Transverse colon (tissue), 4 donors: ENCODE measurements around the gene SPRR2F.

Source experiments
- CTCF ChIP-seq, 5 experiments: fragments of 200-600 bp in 3 of 5; fragments of 450-650 bp in 2 of 5; sonication (generic) in 3 of 5; IDR thresholded peaks; 1 replicate in 2 of 5; 2 replicates in 3 of 5; pipeline ENCODE4 v1.5.1; 2016 to 2017; ENCODE audit warnings: antibody characterized with exemption in 5 of 5, inconsistent platforms in 3 of 5, mild to moderate bottlenecking in 2 of 5, moderate library complexity in 1 of 5
- POLR2A ChIP-seq: fragments of 450-650 bp; IDR thresholded peaks from one replicate; pipeline ENCODE4 v1.6.1; 2016; ENCODE audit warnings: antibody characterized with exemption, mild to moderate bottlenecking, moderate library complexity
- POLR2AphosphoS5 ChIP-seq, 3 donors: sonication (generic); formaldehyde crosslinking; IDR thresholded peaks; one replicate each; pipeline ENCODE4 v1.6.1; 2016; ENCODE audit warnings: antibody characterized with exemption in 3 of 3

- TF ChIP-seq CTCF (IDR thresholded peaks at IDR 0.05) = no peak
- no peak for TF ChIP-seq POLR2A
- TF ChIP-seq POLR2AphosphoS5 (IDR thresholded peaks at IDR 0.05) = no peak
These were observed at the start of gene SPRR2F for GRCh38 chr1:153113416-153113815.
